NCI-H345 treated with DMSO at 0.1 percent for 48 hours (cell line): Measurements from ENCODE around the gene GPR137B.

Source experiments
- DNase-seq: peaks from one replicate; lab custom pipeline; 2025; ENCODE audit not compliant: unreplicated experiment; lab: John Stamatoyannopoulos, UW

GPR137B gene

DNA sequence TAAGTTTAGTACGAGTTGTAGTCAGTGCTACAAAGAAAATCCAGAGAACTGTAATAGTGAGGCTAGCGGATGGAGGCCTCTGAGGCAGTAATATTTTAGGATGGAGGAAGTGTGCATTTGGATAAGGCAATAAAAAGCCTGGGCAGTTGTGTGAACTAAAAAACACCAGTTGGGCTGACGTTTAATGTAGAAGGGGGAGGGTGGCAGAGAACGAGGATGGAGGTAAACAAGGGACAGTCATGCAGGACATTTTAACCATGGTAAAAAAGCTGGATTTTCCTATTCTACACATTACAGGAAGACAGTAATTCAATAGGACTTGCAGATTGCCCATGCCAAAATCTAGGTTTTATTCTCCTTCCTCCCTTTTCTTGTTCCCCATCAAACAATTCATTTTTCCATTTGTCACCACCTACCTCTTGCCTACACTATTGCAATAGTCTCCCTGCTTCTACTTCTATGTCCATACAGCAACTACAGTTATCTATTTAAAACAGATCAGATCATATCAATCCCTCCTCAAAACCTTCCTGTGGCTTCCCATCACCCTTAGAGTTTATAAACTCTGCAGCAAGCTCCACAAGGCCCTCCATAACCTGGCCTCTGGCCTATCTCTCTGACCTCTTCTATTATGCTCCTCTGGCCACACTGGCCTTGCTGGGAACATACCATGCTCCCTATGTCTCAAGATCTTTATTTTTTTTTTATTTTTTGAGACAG is 111.7 kb downstream of the GPR137B start:
- DNase-seq, result no peak

DNA sequence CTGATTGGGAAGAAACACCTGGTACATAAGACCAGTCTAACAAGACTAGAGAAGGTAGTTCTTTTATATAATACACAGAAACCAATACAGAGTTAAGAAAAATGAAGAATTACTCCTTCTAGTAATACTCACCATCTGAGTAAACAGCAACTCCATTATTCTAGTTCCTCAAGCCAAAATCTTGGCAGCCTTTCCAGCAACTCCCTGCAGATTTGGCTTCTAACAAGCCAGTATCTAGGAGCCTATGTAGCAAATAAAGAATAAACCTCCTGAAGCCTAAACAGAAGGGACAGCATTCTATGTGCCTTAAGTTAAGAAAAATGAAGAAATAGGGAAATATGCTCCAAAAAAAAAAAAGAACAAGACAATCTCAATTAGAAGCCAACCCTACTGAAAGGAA is 114.9 kb downstream of the GPR137B start:
- no peak for DNase-seq

DNA sequence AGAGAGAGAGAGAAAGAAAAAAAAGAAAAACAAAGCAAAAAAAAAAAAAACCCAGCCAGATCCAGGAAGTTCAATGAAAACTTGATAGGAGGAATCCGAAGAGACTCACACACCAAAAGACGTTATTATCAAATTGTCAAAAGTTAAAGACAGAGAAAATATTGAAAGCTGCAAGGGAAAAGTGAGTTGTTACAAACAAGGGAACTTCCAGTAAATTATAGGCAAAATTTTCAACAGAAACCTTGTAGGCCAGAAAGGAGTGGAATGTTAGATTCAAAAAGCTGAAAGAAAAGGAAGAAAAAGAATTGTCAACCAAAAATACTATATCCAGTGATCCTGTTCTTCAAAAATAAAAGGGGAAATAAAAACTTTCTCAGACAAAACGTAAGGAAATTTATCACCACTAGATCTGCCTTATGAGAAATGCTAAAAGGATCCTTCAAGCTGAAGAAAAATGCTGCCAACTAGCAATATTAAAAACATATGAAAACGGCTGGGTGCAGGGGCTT is 115.8 kb downstream of the GPR137B start:
- no peak for DNase-seq
